HG03175 (cell line): Measurements from ENCODE around the gene LLGL2.
"Not testable (repeated sequence)": the region's sequence is repeated elsewhere in the genome, so short reads cannot be mapped to it uniquely, and the experiment has no call there.

Source experiments
- ATAC-seq: cut with Tn5 transposase; IDR thresholded peaks from one replicate; pipeline ENCODE4 v1.9.1; 2021; ENCODE audit warnings: mild to moderate bottlenecking, moderate library complexity; ENCODE audit not compliant: unreplicated experiment

LLGL2 gene

GRCh38 chr17:75566416-75566815 lies 40.9 kb downstream of the LLGL2 start:
- ATAC-seq = no peak

- no peak for ATAC-seq
Observed at GRCh38 chr17:75566834-75567233, 41.3 kb downstream of the LLGL2 start.

GRCh38 chr17:75568412-75569255 lies 43.1 kb downstream of the LLGL2 start:
- ATAC-seq = no peak

GRCh38 chr17:75570034-75570676 lies 44.7 kb downstream of the LLGL2 start:
- no peak for ATAC-seq

GRCh38 chr17:75570772-75571171 lies 45.3 kb downstream of the LLGL2 start:
- ATAC-seq = no peak

- ATAC-seq = no peak
Observed at GRCh38 chr17:75571197-75571884, 45.8 kb downstream of the LLGL2 start.

- ATAC-seq = no peak
Observed at GRCh38 chr17:75571885-75572215, 46.4 kb downstream of the LLGL2 start.

- no peak for ATAC-seq
Observed at GRCh38 chr17:75572713-75573539, 47.4 kb downstream of the LLGL2 start.

- no peak for ATAC-seq
Observed at GRCh38 chr17:75573540-75573957, 48.1 kb downstream of the LLGL2 start.

GRCh38 chr17:75573994-75574393 lies 48.5 kb downstream of the LLGL2 start:
- ATAC-seq = no peak

GRCh38 chr17:75574404-75575036 lies 49.0 kb downstream of the LLGL2 start:
- ATAC-seq = no peak

GRCh38 chr17:75575197-75575596 lies 49.7 kb downstream of the LLGL2 start:
- no peak for ATAC-seq

GRCh38 chr17:75575728-75576127 lies 50.2 kb downstream of the LLGL2 start:
- ATAC-seq = no peak

- ATAC-seq = no peak
Observed at GRCh38 chr17:75576661-75577060, 51.2 kb downstream of the LLGL2 start.

- ATAC-seq = not testable (repeated sequence)
Observed at GRCh38 chr17:75581121-75581725, 55.7 kb downstream of the LLGL2 start.

GRCh38 chr17:75583197-75583596 lies 57.7 kb downstream of the LLGL2 start:
- not testable (repeated sequence) for ATAC-seq

GRCh38 chr17:75584849-75585175 lies 59.3 kb downstream of the LLGL2 start:
- no peak for ATAC-seq

GRCh38 chr17:75587675-75588595 lies 62.4 kb downstream of the LLGL2 start, which contains the start of gene MYO15B:
TSS of gene MYO15B (plus strand) at chr17:75587800. CDS start at chr17:75588058, 258 bp downstream.
- ATAC-seq = peak; percentile 11

- peak; percentile 19 for ATAC-seq
Observed at GRCh38 chr17:75588596-75589011, 63.1 kb downstream of the LLGL2 start.
